ENCODE measurements around the gene B3GAT1. TPM values are rescaled to one million over a fixed set of nuclear protein-coding genes. Genes with fewer than 3 reads are reported as not detected.

Gene B3GAT1
- total RNA-seq, 4 donors from 2014 or later = 0.40 to 0.76 TPM; not detected in 2

- intact Hi-C loops (cut with DNase I; ENCODE audit: low total_unique reads) = no loop called here
These were observed 39.1 kb downstream of the B3GAT1 start for GRCh38 chr11:134372961-134373360.

GRCh38 chr11:134372536-134372935, 39.5 kb downstream of the B3GAT1 start:
- no peak for TF ChIP-seq POLR2A (IDR thresholded peaks at IDR 0.05)
- no peak for TF ChIP-seq CTCF (IDR thresholded peaks at IDR 0.05)
- Histone ChIP-seq H3K27ac (no peak overlapping the region), H3K4me3 (no peak overlapping the region), H3K9me3 (no peaks in the 10 kb centered on the region), H3K36me3 (no peaks in the 10 kb centered on the region), H3K27me3 (no peaks in the 10 kb centered on the region), H3K4me1 (no peaks in the 10 kb centered on the region)
- DNase-seq = no peak
- intact Hi-C loops (cut with DNase I; ENCODE audit: low total_unique reads) = no loop called here

More at GRCh38 chr11:134372961-134373360, 39.1 kb downstream of the B3GAT1 start:
- Histone ChIP-seq H3K4me3 (no peak overlapping the region), H3K27ac (no peak overlapping the region), H3K4me1 (no peaks in the 10 kb centered on the region), H3K9me3 (no peaks in the 10 kb centered on the region), H3K27me3 (no peaks in the 10 kb centered on the region), H3K36me3 (no peaks in the 10 kb centered on the region)
- TF ChIP-seq POLR2A (IDR thresholded peaks at IDR 0.05) (no peak), CTCF (IDR thresholded peaks at IDR 0.05) (no peak)
- DNase-seq = no peak

GRCh38 chr11:134371436-134372185, 40.4 kb downstream of the B3GAT1 start:
- intact Hi-C loops (cut with DNase I; ENCODE audit: low total_unique reads) = no loop called here
- H3K27me3 ChIP-seq = no peaks in the 10 kb centered on the region
- H3K36me3 ChIP-seq = no peaks in the 10 kb centered on the region
- no peak overlapping the region for H3K27ac ChIP-seq
- no peaks in the 10 kb centered on the region for H3K9me3 ChIP-seq
- no peaks in the 10 kb centered on the region for H3K4me1 ChIP-seq
- no peak overlapping the region for H3K4me3 ChIP-seq
- no peak for DNase-seq
- no peak for TF ChIP-seq POLR2A (IDR thresholded peaks at IDR 0.05)
- TF ChIP-seq CTCF (IDR thresholded peaks at IDR 0.05) = no peak

- no peak for DNase-seq
- TF ChIP-seq POLR2A (IDR thresholded peaks at IDR 0.05) (no peak), CTCF (IDR thresholded peaks at IDR 0.05) (no peak)
- intact Hi-C loops (cut with DNase I; ENCODE audit: low total_unique reads) = no loop called here
These were observed 41.3 kb downstream of the B3GAT1 start for GRCh38 chr11:134370526-134371435.

More at GRCh38 chr11:134370526-134371435, 41.3 kb downstream of the B3GAT1 start:
- H3K4me3 ChIP-seq = no peak overlapping the region
- H3K27ac ChIP-seq = no peak overlapping the region
- H3K27me3 ChIP-seq = no peaks in the 10 kb centered on the region
- H3K9me3 ChIP-seq = no peaks in the 10 kb centered on the region
- no peaks in the 10 kb centered on the region for H3K36me3 ChIP-seq
- no peaks in the 10 kb centered on the region for H3K4me1 ChIP-seq
